ENCODE measurements around the gene DEPP1. TPM values are rescaled to one million over a fixed set of nuclear protein-coding genes. Genes with fewer than 3 reads are reported as not detected.

Gene DEPP1
- total and polyA plus RNA-seq, 2 of the 13 experiments (the other 11 are each of a cell fraction or from before 2014, with no cell fraction given) = 14.8 to 270 TPM

GRCh38 chr10:44965651-44966097 lies 12.9 kb downstream of the DEPP1 start:
- Histone ChIP-seq H4K20me1 (ENCODE audit: insufficient read depth, low read length) (peaks cover 9% of the 10 kb centered on the region; the same call in 1 of the 2 replicates), H3K27me3 (ENCODE audit: control insufficient read depth in 1 of 2, insufficient read depth in 2 of 2, low read length in 2 of 2) (no peaks in the 10 kb centered on the region), H2AFZ (ENCODE audit: low read length) (no peak overlapping the region), H3K36me3 (replicated peaks in 1 of 2; ENCODE audit: control insufficient read depth in 1 of 2, insufficient read depth in 2 of 2, low read length in 2 of 2) (peaks cover 6 to 26% of the 10 kb centered on the region in 2 experiments; a peak in 4 of 5 replicates), H3K9me3 (ENCODE audit: low read length) (no peaks in the 10 kb centered on the region), H3K27ac (ENCODE audit: extremely low read length, insufficient read depth, low read length) (peak overlapping the region; percentile 56), H3K9ac (ENCODE audit: insufficient read depth, low read depth, low read length) (peak overlapping the region; percentile 19; the same call in 1 of the 2 replicates), H3K79me2 (ENCODE audit: insufficient read depth, low read length) (peaks cover 72% of the 10 kb centered on the region), H3K4me3 (replicated peaks in 1 of 3; ENCODE audit: insufficient read depth in 1 of 3, low read depth in 2 of 3, low read length in 3 of 3) (peak overlapping the region in 1 of 3 experiments; percentile 30; a peak in 2 of 6 replicates), H3K4me1 (ENCODE audit: insufficient read depth, low read length) (peaks cover 82% of the 10 kb centered on the region), H3K4me2 (ENCODE audit: low read depth, low read length) (peak overlapping the region; percentile 95)
- no peak for ATAC-seq
- BruUV-seq (replicated peaks) = no TSS peak
- in situ Hi-C loops (cut with HindIII; ENCODE audit: extremely low pct_ligation_motif_present, low pct_unique_long_range_greater_than_20kb) (loop anchor here (25.0 kb wide), 1 partner anchor 1553 kb away; the partner anchor contains the start of gene HNRNPF), intact Hi-C loops (cut with micrococcal nuclease; ENCODE audit: unreplicated experiment) (loop anchor here (2.0 kb wide), 1 partner anchor 15 kb away; no protein-coding TSS in a partner anchor)
- DNase-seq (ENCODE audit: low spot score) = no peak
- POLR2A ChIA-PET = interaction anchor here (1.1 to 13.2 kb wide), 9 partner anchors 8 to 32 kb away, joined by 4 to 407 read pairs (median 9); partner anchors contain the start of gene DEPP1
- no peak for TF ChIP-seq ZNF546 (CRISPR knock-in tag; conservative IDR thresholded peaks at IDR 0.05)
- TF ChIP-seq SRY (CRISPR knock-in tag; IDR thresholded peaks at IDR 0.05) = no peak
- TF ChIP-seq MTA1 (CRISPR knock-in tag; IDR thresholded peaks at IDR 0.05; ENCODE audit: borderline replicate concordance) = no peak
- TF ChIP-seq STAG1 (CRISPR knock-in tag; IDR thresholded peaks at IDR 0.05) = 0 out of 2 replicates have a peak, but pooled peaks have one; percentile 6
- TF ChIP-seq ZNF567 (CRISPR knock-in tag; IDR thresholded peaks at IDR 0.05; ENCODE audit: borderline replicate concordance) = no peak
- peak; percentile 31 for TF ChIP-seq ZNF687 (CRISPR knock-in tag; IDR thresholded peaks at IDR 0.05)
- TF ChIP-seq RBFOX2 (IDR thresholded peaks at IDR 0.05; ENCODE audit: low read depth, low read length) = peak; percentile 34; the same call in 1 of the 2 replicates
- no peak for TF ChIP-seq ZNF570 (CRISPR knock-in tag; IDR thresholded peaks at IDR 0.05; ENCODE audit: borderline replicate concordance)
- TF ChIP-seq THAP7 (CRISPR knock-in tag; IDR thresholded peaks at IDR 0.05) = no peak
- no peak for TF ChIP-seq ZNF335 (CRISPR knock-in tag; IDR thresholded peaks at IDR 0.05)
- peak; percentile 29 for TF ChIP-seq CTCF (CRISPR knock-in tag; IDR thresholded peaks at IDR 0.05)
- no peak for FAIRE-seq
- 76% methylated on average over 6 of the region's 6 CpGs for WGBS (ENCODE audit: low lambda C conversion rate)
- CTCF ChIA-PET (ENCODE audit: low intra/inter-chr PET ratio, low total read pairs) = interaction anchor here (1.5 kb wide), 1 partner anchor 9 kb away, joined by 5 read pairs; no protein-coding TSS in a partner anchor
